ENCODE measurements around the gene ALDH8A1. TPM values are rescaled to one million over a fixed set of nuclear protein-coding genes. Genes with fewer than 3 reads are reported as not detected.

Gene ALDH8A1
- total RNA-seq, 2 experiments from 2014 or later, result 0.89 to 1.0 TPM

DNA sequence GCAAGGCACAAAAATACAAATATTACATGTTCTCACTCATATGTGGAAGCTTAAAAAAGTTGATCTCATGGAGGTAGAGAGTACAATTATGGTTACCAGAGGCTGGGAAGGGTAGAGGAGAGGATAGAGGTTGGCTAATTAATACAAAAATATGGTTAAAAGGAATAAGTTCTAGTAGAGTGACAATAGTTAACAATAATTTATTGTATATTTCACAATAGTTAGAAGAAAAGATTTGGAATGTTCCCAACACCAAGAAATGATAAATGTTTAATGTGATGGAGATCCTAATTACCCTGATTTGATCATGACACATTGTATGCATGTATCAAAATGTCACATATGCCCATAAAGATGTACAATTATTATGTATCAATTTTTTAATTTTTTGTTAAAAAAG lies 1.8 kb downstream of the ALDH8A1 start:
- DNase-seq, result no peak
- Mint-ChIP-seq H3K4me3 (no peak overlapping the region), H3K27me3 (no peaks in the 10 kb centered on the region), H3K36me3 (ENCODE audit: low read depth) (no peaks in the 10 kb centered on the region), H3K4me1 (no peaks in the 10 kb centered on the region), H3K27ac (no peak overlapping the region), H3K9me3 (peaks cover 3% of the 10 kb centered on the region)
- CTCF ChIA-PET, result interaction anchor here (1.1 kb wide), 1 partner anchor 792 kb away, joined by 4 read pairs; no protein-coding TSS in a partner anchor
- POLR2A ChIA-PET, result no interaction called here

DNA sequence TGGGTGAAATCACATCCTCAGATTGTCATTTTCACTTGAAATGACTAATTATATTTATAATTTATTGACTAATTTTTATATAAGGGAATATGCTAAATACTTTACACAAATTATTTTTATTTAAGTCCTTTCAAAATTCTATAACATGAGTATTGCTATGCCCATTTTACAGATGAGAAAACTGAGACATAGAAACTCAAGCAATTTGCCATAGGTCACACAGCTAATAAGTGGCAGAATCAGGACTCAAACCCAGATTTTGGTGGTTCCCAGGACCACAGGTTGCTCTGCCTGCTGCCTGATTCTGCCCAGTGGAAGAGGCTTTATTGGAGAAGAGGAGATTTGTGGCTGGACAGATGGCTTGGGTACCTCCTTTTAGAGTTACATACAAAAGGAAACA lies 4.9 kb downstream of the ALDH8A1 start:
- H3K36me3 Mint-ChIP-seq (ENCODE audit: low read depth), result no peaks in the 10 kb centered on the region
- POLR2A ChIA-PET, result no interaction called here
- peaks cover 3% of the 10 kb centered on the region for H3K9me3 Mint-ChIP-seq
- H3K27me3 Mint-ChIP-seq, result no peaks in the 10 kb centered on the region
- H3K27ac Mint-ChIP-seq, result no peak overlapping the region
- H3K4me1 Mint-ChIP-seq, result no peaks in the 10 kb centered on the region
- no peak overlapping the region for H3K4me3 Mint-ChIP-seq
- CTCF ChIA-PET, result no interaction called here
- no peak for DNase-seq

DNA sequence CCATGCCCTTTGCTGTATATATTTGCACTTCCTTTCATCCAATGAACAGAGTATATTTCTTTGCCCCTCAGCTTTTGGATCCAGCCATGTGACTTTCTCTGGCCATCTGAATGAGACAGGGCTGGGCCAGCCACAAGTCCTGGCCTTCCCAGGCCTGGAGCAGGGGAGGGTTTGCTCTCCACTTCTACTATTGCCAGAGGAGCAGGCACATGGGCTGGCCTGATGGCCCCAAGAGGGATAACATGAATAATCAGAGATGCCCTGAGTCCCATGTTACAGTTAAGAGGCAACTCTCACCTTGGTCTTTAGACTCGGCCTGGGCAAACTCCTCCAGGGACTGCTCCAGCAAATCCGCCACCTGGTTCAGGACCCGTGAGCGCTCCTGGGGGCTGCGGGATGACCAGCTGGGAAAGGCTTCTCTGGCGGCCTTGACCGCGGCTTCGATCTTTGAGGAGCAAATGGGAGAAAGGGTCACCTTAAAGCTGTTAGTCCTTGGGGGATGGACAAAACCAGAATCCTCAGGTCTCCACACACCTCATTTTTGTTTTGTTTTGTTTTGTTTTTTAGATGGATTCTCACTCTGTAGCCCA lies 6.3 kb downstream of the ALDH8A1 start:
- H3K4me1 Mint-ChIP-seq, result peaks cover 9% of the 10 kb centered on the region
- no peak overlapping the region for H3K27ac Mint-ChIP-seq
- CTCF ChIA-PET, result no interaction called here

DNA sequence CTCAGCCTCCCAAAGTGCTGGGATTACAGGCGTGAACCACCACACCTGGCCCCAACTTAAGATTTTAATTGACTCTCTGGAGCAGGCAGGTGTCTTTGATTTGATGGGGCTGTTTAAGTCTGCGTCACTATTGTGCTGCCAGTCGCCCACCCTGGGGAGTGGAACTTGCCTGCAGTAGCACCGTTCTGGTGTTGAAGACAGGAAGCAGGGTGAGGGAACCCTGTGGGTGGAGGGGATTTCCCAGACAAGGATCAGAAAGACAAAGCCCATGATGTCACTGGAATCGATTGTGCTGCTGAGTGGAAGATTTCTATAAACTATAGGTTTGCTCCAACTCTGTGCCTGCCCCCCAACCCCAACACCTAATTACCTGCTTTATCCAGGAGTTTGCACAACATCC lies 11.0 kb downstream of the ALDH8A1 start:
- H3K27me3 Mint-ChIP-seq, result no peaks in the 10 kb centered on the region
- POLR2A ChIA-PET, result no interaction called here
- CTCF ChIA-PET, result interaction anchor here (0.8 to 2.0 kb wide), 3 partner anchors 30 to 815 kb away, joined by 3 to 6 read pairs (median 4); no protein-coding TSS in a partner anchor
- H3K36me3 Mint-ChIP-seq (ENCODE audit: low read depth), result no peaks in the 10 kb centered on the region
- peak; percentile 34 for DNase-seq
- H3K4me1 Mint-ChIP-seq, result peaks cover 14% of the 10 kb centered on the region
- H3K27ac Mint-ChIP-seq, result no peak overlapping the region
- no peaks in the 10 kb centered on the region for H3K9me3 Mint-ChIP-seq
- H3K4me3 Mint-ChIP-seq, result no peak overlapping the region

More for the DNA sequence above, 6.3 kb downstream of the ALDH8A1 start:
- POLR2A ChIA-PET, result no interaction called here
- H3K9me3 Mint-ChIP-seq, result peaks cover 3% of the 10 kb centered on the region
- H3K36me3 Mint-ChIP-seq (ENCODE audit: low read depth), result no peaks in the 10 kb centered on the region
- no peaks in the 10 kb centered on the region for H3K27me3 Mint-ChIP-seq
- H3K4me3 Mint-ChIP-seq, result no peak overlapping the region
- no peak for DNase-seq

DNA sequence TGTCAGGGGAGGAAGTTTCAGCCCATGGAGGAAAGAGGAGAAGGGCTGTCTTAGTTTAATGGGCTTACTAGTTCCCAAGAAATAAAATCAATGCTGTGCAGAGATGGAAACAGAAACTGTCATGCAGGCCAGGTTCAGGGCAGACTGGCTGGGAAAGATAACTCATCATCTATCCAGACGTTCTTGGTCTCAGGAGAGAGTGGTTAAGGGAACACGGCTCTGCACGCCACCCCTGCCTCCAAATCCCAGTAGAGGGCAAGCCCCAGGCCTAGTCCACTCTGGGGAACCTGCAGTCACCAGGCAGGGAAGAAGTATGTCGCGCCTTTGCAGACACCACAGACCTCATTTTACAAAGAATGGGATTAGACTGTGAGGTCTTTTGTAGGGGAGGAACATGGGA lies 12.5 kb downstream of the ALDH8A1 start:
- POLR2A ChIA-PET, result no interaction called here
- Mint-ChIP-seq H3K27ac (no peak overlapping the region), H3K4me3 (no peak overlapping the region), H3K9me3 (no peaks in the 10 kb centered on the region), H3K4me1 (peaks cover 14% of the 10 kb centered on the region), H3K27me3 (no peaks in the 10 kb centered on the region), H3K36me3 (ENCODE audit: low read depth) (no peaks in the 10 kb centered on the region)
- CTCF ChIA-PET, result no interaction called here
- no peak for DNase-seq

DNA sequence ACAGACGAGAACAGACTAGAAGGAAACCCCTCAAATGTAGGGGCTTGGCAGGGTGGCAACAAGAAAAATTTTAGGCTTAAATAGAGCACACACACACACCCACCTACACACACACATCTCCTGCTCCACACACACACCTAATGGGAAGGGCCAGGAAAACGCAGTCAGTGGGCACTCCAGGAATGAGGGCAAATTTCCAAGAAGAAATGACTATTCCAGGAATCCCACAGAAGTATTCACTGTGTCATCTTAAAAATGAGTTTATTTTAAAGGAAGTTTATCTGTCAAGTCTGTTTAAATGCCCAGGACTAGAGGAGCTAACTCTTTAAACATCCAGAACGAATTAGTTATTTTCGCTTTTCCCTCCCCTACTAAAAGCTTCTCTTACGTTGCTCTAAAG lies 13.0 kb downstream of the ALDH8A1 start:
- CTCF ChIA-PET, result no interaction called here

DNA sequence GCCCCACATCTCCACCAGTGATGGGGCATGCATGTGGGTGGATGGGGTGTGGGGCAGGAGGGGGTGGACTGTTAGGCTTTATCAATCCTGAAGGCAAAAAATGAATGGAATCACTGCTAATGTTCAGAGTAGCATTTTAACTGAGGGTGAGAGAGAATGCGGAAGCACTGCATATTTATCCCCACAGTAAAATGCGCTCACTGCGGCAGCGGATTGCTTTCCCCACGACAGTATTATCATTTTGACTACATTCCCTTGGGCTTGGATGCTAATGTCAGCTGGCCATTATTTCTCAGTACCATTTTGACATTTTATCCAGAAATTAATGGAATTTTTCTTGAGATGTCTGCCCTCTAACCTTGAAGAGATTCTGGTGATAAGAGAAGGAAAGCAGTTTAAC lies 13.4 kb downstream of the ALDH8A1 start:
- Mint-ChIP-seq H3K4me3 (no peak overlapping the region), H3K9me3 (no peaks in the 10 kb centered on the region), H3K27ac (no peak overlapping the region), H3K4me1 (peaks cover 14% of the 10 kb centered on the region), H3K27me3 (no peaks in the 10 kb centered on the region), H3K36me3 (ENCODE audit: low read depth) (no peaks in the 10 kb centered on the region)
- no peak for DNase-seq
- ChIA-PET CTCF (no interaction called here), POLR2A (no interaction called here)

More for the DNA sequence above, 13.0 kb downstream of the ALDH8A1 start:
- peaks cover 14% of the 10 kb centered on the region for H3K4me1 Mint-ChIP-seq
- no peak overlapping the region for H3K4me3 Mint-ChIP-seq
- H3K9me3 Mint-ChIP-seq, result no peaks in the 10 kb centered on the region
- H3K27me3 Mint-ChIP-seq, result no peaks in the 10 kb centered on the region
- DNase-seq, result no peak
- POLR2A ChIA-PET, result no interaction called here
- H3K27ac Mint-ChIP-seq, result no peak overlapping the region
- no peaks in the 10 kb centered on the region for H3K36me3 Mint-ChIP-seq (ENCODE audit: low read depth)

DNA sequence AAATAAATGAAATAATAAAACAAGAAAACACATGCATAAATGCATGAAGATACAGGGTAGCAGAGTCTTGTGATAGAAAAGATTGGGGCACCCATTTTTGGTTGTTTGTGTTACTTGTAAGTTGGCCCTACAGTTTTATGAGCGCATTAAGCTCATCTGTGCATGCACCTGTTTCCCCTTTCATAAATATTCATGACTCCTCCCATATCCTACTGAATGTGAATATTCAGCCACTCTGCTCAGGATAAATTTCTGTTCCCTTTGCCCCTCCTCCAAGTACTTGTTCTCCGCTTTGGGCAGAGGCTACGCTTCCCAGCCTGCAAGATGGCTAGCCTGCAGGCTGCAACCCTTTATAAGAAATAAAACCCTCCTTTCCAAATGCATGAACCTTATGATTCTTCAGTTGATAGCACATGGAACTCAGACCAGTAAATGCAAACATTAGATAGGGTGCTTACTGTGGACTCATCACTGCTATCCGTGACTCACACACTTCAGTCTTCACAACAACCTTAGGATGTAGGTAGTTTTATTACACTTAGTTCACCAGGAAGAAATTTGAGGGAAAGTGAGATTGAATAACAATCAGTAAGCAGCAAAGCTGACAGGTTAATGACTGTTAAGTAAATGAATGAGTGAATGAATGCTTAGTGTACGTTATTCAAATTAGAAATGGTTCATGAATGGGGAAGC lies 15.0 kb downstream of the ALDH8A1 start:
- ChIA-PET CTCF (interaction anchor here (0.9 kb wide), 1 partner anchor 13 kb away, joined by 3 read pairs; no protein-coding TSS in a partner anchor), POLR2A (no interaction called here)
- Mint-ChIP-seq H3K27ac (no peak overlapping the region), H3K36me3 (ENCODE audit: low read depth) (no peaks in the 10 kb centered on the region), H3K4me1 (peaks cover 14% of the 10 kb centered on the region), H3K4me3 (no peak overlapping the region), H3K27me3 (no peaks in the 10 kb centered on the region), H3K9me3 (no peaks in the 10 kb centered on the region)
- DNase-seq, result no peak

DNA sequence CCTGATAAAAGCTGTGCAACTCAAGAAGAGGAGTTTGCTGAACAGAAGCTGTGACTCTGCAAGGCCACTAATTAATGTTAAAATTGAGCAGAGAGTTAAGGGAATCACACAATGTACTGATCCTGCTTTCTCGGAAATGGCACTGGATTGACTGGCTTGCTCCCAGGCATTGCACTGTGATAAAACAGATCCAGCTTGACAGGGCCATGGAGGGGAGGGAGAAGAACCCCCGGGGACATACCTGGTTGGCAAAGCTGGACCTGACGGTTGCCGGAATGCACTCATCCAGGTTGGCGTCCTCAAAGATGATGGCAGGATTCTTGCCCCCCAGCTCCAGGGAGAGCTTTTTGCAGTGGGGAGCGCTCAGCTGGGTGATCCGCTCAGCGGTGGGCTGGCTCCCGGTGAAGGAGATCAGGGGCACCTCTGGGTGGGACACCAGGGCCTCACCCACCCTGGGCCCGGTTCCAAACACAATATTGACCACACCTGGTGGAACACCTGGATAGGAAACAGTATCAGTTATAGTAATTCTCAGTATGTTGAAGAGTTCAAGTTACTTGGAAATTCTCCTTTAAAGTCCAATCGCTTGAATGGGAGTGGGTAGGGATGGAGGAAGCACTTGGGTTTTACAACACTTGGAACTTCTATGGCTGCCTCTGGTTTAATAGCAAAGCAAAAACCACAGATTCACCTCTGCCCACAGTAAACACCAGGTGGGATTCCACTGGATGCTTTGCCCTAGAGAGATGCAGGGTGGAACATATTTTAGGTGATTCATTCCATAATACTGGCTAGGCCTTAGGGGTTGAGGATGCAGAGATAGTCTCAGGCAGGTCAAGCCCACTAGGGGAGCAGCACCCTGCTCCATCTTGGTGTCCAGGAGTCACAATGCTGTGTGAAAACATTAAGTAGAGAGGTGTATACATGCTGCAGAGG lies 17.1 kb downstream of the ALDH8A1 start:
- ChIA-PET POLR2A (no interaction called here), CTCF (interaction anchor here (0.8 kb wide), 1 partner anchor 8 kb away, joined by 3 read pairs; no protein-coding TSS in a partner anchor)
- Mint-ChIP-seq H3K4me1 (peaks cover 3% of the 10 kb centered on the region), H3K4me3 (no peak overlapping the region), H3K27ac (no peak overlapping the region), H3K36me3 (ENCODE audit: low read depth) (no peaks in the 10 kb centered on the region), H3K27me3 (no peaks in the 10 kb centered on the region), H3K9me3 (no peaks in the 10 kb centered on the region)
- DNase-seq, result no peak

DNA sequence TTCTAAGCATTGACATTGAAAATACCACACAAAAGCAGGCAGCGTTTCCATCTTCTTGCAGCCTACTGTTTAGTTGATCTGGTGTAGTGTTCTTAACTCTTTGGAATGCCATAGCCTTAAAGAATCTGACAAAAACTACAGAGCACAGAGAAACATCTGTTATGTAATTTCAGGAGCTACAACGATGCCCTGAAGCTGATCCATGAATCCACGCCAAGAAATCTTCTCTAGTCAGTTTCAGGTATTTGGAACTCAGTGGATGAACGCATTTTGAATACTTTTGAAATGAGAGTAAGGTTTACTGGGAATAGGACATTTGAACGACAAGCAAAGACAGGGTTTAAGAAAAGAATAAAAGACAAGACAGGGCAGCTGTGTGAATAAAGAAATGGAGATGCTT lies 17.8 kb downstream of the ALDH8A1 start:
- DNase-seq, result no peak
- no peak overlapping the region for H3K4me3 Mint-ChIP-seq
- peaks cover 6% of the 10 kb centered on the region for H3K4me1 Mint-ChIP-seq
- no peaks in the 10 kb centered on the region for H3K36me3 Mint-ChIP-seq (ENCODE audit: low read depth)
- ChIA-PET CTCF (interaction anchor here (0.8 kb wide), 1 partner anchor 9 kb away, joined by 3 read pairs; no protein-coding TSS in a partner anchor), POLR2A (no interaction called here)
- H3K27ac Mint-ChIP-seq, result no peak overlapping the region
- H3K9me3 Mint-ChIP-seq, result no peaks in the 10 kb centered on the region
- H3K27me3 Mint-ChIP-seq, result no peaks in the 10 kb centered on the region

DNA sequence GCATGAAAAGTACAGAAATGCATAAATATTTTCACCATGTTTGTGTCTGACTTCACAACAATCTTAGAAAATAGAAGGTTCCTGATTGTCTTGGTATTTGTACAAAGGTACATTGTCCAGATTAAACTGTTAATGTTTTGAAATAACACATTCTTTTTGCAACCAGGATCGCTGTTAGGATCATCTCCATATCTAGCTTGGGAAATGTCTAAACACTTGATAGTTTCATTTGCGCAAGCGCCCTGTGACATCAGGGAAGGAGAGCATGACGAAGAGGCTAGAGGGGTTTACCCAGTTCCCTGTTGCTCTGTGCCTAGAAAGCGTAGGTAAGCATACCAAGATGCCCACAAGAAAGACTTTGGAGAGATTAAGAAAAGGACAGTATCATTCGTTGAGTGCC lies 19.4 kb downstream of the ALDH8A1 start:
- ChIA-PET CTCF (interaction anchor here (0.6 kb wide), 1 partner anchor 11 kb away, joined by 3 read pairs; no protein-coding TSS in a partner anchor), POLR2A (interaction anchor here (0.6 kb wide), 1 partner anchor 283 kb away, joined by 3 read pairs; no protein-coding TSS in a partner anchor)
- no peak overlapping the region for H3K4me3 Mint-ChIP-seq
- H3K36me3 Mint-ChIP-seq (ENCODE audit: low read depth), result no peaks in the 10 kb centered on the region
- H3K9me3 Mint-ChIP-seq, result no peaks in the 10 kb centered on the region
- peaks cover 6% of the 10 kb centered on the region for H3K4me1 Mint-ChIP-seq
- no peaks in the 10 kb centered on the region for H3K27me3 Mint-ChIP-seq
- H3K27ac Mint-ChIP-seq, result no peak overlapping the region
- no peak for DNase-seq

DNA sequence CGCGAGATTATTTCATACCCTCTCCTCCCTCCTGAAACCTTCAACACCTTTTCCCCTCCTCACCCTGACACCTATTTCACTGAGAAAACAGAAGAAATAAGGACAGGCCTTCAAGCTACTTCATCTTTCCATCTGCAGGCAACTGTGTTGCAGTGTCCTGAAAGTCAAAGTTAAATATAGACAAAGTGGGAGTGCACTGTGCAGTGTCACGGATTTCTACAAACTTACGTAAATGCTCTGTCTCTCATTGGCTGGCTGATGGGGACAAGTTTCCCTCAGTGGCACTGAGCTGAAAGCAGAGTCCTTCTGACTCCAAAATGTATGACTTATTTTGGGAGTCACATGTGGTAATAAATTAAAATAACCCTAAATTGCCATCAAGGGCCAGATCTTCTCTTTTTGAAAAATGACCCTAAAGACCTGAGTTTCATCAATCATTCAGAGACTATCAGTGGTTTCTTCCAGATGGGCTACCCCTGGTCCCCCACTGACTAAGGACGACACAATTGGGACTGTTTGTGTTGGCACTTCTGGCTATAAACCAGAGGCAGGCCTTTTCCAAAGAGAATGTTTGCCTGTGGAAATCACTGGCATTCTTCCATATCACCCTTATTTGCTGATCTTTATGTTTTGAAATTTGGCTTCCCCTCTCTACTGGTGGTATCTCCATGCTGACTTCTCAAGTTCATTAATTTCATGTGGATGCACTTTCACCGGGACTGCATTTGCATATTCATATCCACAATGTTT lies 21.6 kb downstream of the ALDH8A1 start:
- ChIA-PET POLR2A (no interaction called here), CTCF (interaction anchor here (1.0 kb wide), 2 partner anchors 9 to 19 kb away, joined by 3 read pairs; no protein-coding TSS in a partner anchor)
- Mint-ChIP-seq H3K27me3 (no peaks in the 10 kb centered on the region), H3K4me1 (peaks cover 6% of the 10 kb centered on the region), H3K36me3 (ENCODE audit: low read depth) (no peaks in the 10 kb centered on the region), H3K4me3 (no peak overlapping the region), H3K27ac (no peak overlapping the region), H3K9me3 (no peaks in the 10 kb centered on the region)
- DNase-seq, result no peak
